IMR-90 (cell line): Measurements from ENCODE around the gene HOXD12.

Experiments
- CTCF ChIP-seq: conservative IDR thresholded peaks from 2 replicates; pipeline ENCODE4 v1.5.1; 2012; ENCODE audit warnings: mild to moderate bottlenecking, low read depth, low read length, improper control_type of control experiment
- FOS ChIP-seq: fragments of 150-350 bp; IDR thresholded peaks from 2 replicates; pipeline ENCODE4 v1.6.1; 2016; ENCODE audit warnings: low read depth, low read length
- POLR2A ChIP-seq: IDR thresholded peaks from 2 replicates; pipeline ENCODE4 v1.6.1; 2012; ENCODE audit warnings: mild to moderate bottlenecking, low read depth, low read length
- RAD21 ChIP-seq: IDR thresholded peaks from 2 replicates; pipeline ENCODE4 v1.6.1; 2012; ENCODE audit warnings: low read length, improper control_type of control experiment
- RCOR1 ChIP-seq: IDR thresholded peaks from 2 replicates; pipeline ENCODE4 v1.6.1; 2012; ENCODE audit warnings: mild to moderate bottlenecking, low read length, improper control_type of control experiment; ENCODE audit not compliant: insufficient replicate concordance
- RFX5 ChIP-seq: IDR thresholded peaks from 2 replicates; pipeline ENCODE4 v1.8.0; 2012; ENCODE audit warnings: low read depth, mild to moderate bottlenecking, low read length, moderate library complexity
- SMC3 ChIP-seq: fragments of 150-350 bp; IDR thresholded peaks from 2 replicates; pipeline ENCODE4 v1.6.1; 2016; ENCODE audit warnings: low read depth, mild to moderate bottlenecking, antibody characterized with exemption, low read length, moderate library complexity

GRCh38 chr2:176129813-176130146 lies 30.2 kb downstream of the HOXD12 start:
- TF ChIP-seq SMC3 (no peak), CTCF (no peak), RFX5 (no peak), RCOR1 (no peak), POLR2A (no peak), FOS (no peak), RAD21 (no peak)
